Mucosa of descending colon (tissue), 3 donors: ENCODE measurements around the gene CDKN2AIP. TPM values are rescaled to one million over a fixed set of nuclear protein-coding genes. Genes with fewer than 3 reads are reported as not detected.
A peak's percentile ranks its signal among the peaks of the same experiment; 100 is the strongest.

Experiments
- ATAC-seq: fragments of 200-7000 bp; cut with Tn5 transposase; one replicate; pipeline ENCODE4 v1.9.1; 2020; ENCODE audit warnings: mild to moderate bottlenecking, moderate library complexity
- DNase-seq, 3 donors: peaks; one replicate each; pipeline ENCODE4 v3.0.0-alpha.2; 2020
- H3K36me3 ChIP-seq: fragments of 200-600 bp; one replicate; pipeline ENCODE4 v1.8.0; 2021; ENCODE audit warnings: low read depth, mild to moderate bottlenecking
- H3K4me1 ChIP-seq: fragments of 200-600 bp; one replicate; pipeline ENCODE4 v1.8.0; 2021; ENCODE audit warnings: low read depth, mild to moderate bottlenecking
- H3K4me3 ChIP-seq: fragments of 200-600 bp; one replicate; pipeline ENCODE4 v1.8.0; 2021; ENCODE audit warnings: mild to moderate bottlenecking
- H3K9me3 ChIP-seq: fragments of 200-600 bp; one replicate; pipeline ENCODE4 v1.8.0; 2021; ENCODE audit warnings: mild to moderate bottlenecking
- CTCF ChIP-seq: fragments of 200-600 bp; IDR thresholded peaks from one replicate; pipeline ENCODE4 v1.8.0; 2022; ENCODE audit warnings: antibody characterized with exemption, mild to moderate bottlenecking
- intact Hi-C, 2 donors: fragments of 100-400 bp; cut with DNase I in 1 of 2; cut with micrococcal nuclease in 1 of 2; formaldehyde crosslinking; loops; one replicate each; pipeline versions ENCODE4 v1.11.0 to v1.11.1; 2022; cut with DNase I, micrococcal nuclease
- total RNA-seq, 3 donors: library from RNA; stranded (reverse); fragmentation: NEBNext Ultra II Directional in 2 of 3; extraction: Animal tissue kit (Norgen Biotek cat#: 25700) in 2 of 3; gene quantifications; one replicate each; pipeline versions ENCODE4 v1.2.1 to v1.2.4, GENCODE V29; 2021 to 2023
- donor health status: DM: no; HTN: no; CAD: no; lungs with moderate emphysema.
- donor health status: DM: no; HTN: no; CAD: no.
- donor health status: DM: no; HTN: yes; CAD: no.

The CDKN2AIP gene
- total RNA-seq, 3 donors from 2014 or later: 16.2 to 20.4 (median 18.9) TPM

DNA sequence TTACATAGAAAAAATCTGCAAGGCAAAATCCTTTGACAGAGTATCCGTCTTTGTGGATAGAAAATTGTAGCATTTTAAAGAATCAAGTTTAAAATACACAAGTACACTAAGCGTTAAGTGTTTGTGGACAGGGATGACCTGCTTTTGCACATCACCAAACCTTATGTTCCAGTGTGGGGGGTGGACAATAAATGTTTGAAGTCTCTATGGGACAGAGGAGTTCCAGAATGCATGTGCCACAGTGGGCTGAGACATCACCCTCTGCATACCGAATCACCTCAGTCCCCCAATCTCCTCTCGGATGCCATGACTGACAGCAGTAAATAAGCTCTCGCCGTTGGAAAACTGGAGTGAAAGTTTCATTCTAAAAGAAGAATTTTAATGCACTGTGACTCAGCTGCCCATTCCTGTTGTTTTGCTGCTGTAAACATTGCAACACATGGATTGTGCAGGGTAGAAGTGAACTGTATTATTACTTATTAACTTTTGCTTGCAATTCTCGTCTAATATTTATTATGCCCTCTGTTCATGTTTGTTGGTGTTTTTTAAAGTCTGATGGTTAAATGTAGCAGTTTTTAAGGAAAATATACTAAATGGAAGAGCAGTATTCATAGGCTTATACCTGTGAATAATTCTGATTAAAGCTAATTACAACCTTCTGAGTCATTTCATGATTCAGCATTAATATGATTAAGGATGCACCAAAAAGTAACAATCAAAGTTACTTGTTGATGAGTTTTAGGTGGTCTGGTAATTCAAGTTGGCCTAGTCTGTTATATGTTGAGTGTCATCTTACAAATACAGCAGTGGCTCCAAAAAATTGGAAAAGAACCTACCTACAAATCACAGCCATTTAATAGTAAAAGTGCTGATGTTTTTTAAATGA is 24.0 kb downstream of the CDKN2AIP start:
- no peak for TF ChIP-seq CTCF
- intact Hi-C loops: no loop called here
- no peaks in the 10 kb centered on the region for H3K4me1 ChIP-seq
- H3K4me3 ChIP-seq: no peak overlapping the region
- ATAC-seq: no peak
- H3K9me3 ChIP-seq: no peaks in the 10 kb centered on the region
- no peaks in the 10 kb centered on the region for H3K36me3 ChIP-seq
- no peak for DNase-seq

- H3K9me3 ChIP-seq: no peaks in the 10 kb centered on the region
- ATAC-seq (peak; percentile 73), DNase-seq (no peak)
- H3K4me1 ChIP-seq: no peaks in the 10 kb centered on the region
- no peaks in the 10 kb centered on the region for H3K36me3 ChIP-seq
- no peak for TF ChIP-seq CTCF
- intact Hi-C loops: no loop called here
- no peak overlapping the region for H3K4me3 ChIP-seq
These were observed 24.8 kb downstream of the CDKN2AIP start for GRCh38 chr4:183469285-183469684.

GRCh38 chr4:183469936-183470335 is 25.5 kb downstream of the CDKN2AIP start:
- intact Hi-C loops: no loop called here
- no peak for TF ChIP-seq CTCF
- H3K36me3 ChIP-seq: no peaks in the 10 kb centered on the region
- no peak for DNase-seq
- ATAC-seq: peak; percentile 55
- no peak overlapping the region for H3K4me3 ChIP-seq
- no peaks in the 10 kb centered on the region for H3K9me3 ChIP-seq
- H3K4me1 ChIP-seq: no peaks in the 10 kb centered on the region

DNA sequence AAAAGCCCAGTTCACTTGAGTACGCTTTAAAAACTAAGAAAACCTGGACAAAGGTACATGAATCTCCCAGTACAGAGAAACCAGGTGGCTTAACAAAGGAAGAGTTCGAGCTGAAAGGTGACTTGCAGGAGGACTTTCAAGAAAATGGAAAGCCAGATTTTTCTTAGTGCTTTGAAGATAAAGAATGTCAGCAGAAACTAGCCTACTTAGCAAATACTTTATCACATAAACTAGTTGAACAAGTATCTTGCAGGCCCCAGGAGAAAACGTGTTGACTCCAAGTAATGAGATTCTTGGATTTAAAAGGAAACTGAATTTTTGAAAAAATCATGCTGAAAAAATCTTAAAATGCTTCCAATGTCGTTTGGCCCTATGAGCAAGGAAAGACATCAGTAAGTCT is 26.4 kb downstream of the CDKN2AIP start:
- no peak overlapping the region for H3K4me3 ChIP-seq
- no peaks in the 10 kb centered on the region for H3K36me3 ChIP-seq
- no peak for ATAC-seq
- no peaks in the 10 kb centered on the region for H3K4me1 ChIP-seq
- DNase-seq: no peak
- no peaks in the 10 kb centered on the region for H3K9me3 ChIP-seq
- no peak for TF ChIP-seq CTCF
- intact Hi-C loops: no loop called here

- no peak overlapping the region for H3K4me3 ChIP-seq
These were observed 27.7 kb downstream of the CDKN2AIP start for GRCh38 chr4:183471946-183472708.

More at GRCh38 chr4:183471946-183472708, 27.7 kb downstream of the CDKN2AIP start:
- intact Hi-C loops: no loop called here
- Histone ChIP-seq H3K36me3 (no peaks in the 10 kb centered on the region), H3K4me1 (no peaks in the 10 kb centered on the region), H3K9me3 (no peaks in the 10 kb centered on the region)
- peak; percentile 47 for TF ChIP-seq CTCF
- ATAC-seq: peak; percentile 89
- DNase-seq: peak; percentile 67 to 98 (median 81)
